SU-DHL-6 (cell line): Measurements from ENCODE around the gene PHKB.

Experiments
- CTCF ChIP-seq: fragments of 200-600 bp; sonication (generic); IDR thresholded peaks from one replicate; pipeline ENCODE4 v1.5.1; 2017; ENCODE audit warnings: antibody characterized with exemption, mild to moderate bottlenecking, low read length, moderate library complexity; ENCODE audit not compliant: insufficient read depth, poor library complexity, severe bottlenecking
- EZH2phosphoT487 ChIP-seq: fragments of 200-600 bp; sonication (generic), shearing (Covaris generic); conservative IDR thresholded peaks from 2 replicates; pipeline ENCODE4 v1.6.1; 2018; ENCODE audit warnings: mild to moderate bottlenecking, antibody characterized with exemption, low read length, moderate library complexity, mixed read lengths

- TF ChIP-seq CTCF (no peak), EZH2phosphoT487 (no peak)
Observed at GRCh38 chr16:47600376-47600775, 139.2 kb downstream of the PHKB start.
